ENCODE measurements around the gene PRRG4. TPM values are rescaled to one million over a fixed set of nuclear protein-coding genes. Genes with fewer than 3 reads are reported as not detected.

The PRRG4 gene
- polyA plus RNA-seq, 1 donor: 0.36 TPM

Other genes starting within 250 kb of the PRRG4 start
- 326 TPM for gene EIF3M, start 246.1 kb upstream of the PRRG4 start, polyA plus RNA-seq (ENCODE audit: insufficient read length)
- not detected for gene CCDC73, start 35.3 kb upstream of the PRRG4 start, polyA plus RNA-seq (ENCODE audit: insufficient read length)
- gene QSER1, start 62.9 kb downstream of the PRRG4 start, polyA plus RNA-seq (ENCODE audit: insufficient read length): 18.5 TPM
- 17.2 TPM for gene DEPDC7, start 186.0 kb downstream of the PRRG4 start, polyA plus RNA-seq (ENCODE audit: insufficient read length)
- 12.8 TPM for gene TCP11L1, start 209.6 kb downstream of the PRRG4 start, polyA plus RNA-seq (ENCODE audit: insufficient read length)